GM19438 (cell line): Measurements from ENCODE around the gene SCUBE1.

Experiments used
- ATAC-seq: cut with Tn5 transposase; IDR thresholded peaks from one replicate; pipeline ENCODE4 v1.9.1; 2021; ENCODE audit warnings: low read depth; ENCODE audit not compliant: unreplicated experiment

Gene SCUBE1

GRCh38 chr22:43148581-43148980, 194.6 kb downstream of the SCUBE1 start:
- no peak for ATAC-seq

- ATAC-seq: no peak
These were observed 195.4 kb downstream of the SCUBE1 start for GRCh38 chr22:43147821-43148220.
